Measurements from ENCODE around the gene DDB1. TPM values are rescaled to one million over a fixed set of nuclear protein-coding genes. Genes with fewer than 3 reads are reported as not detected.
A peak's percentile ranks its signal among the peaks of the same experiment; 100 is the strongest.

Gene DDB1
- total RNA-seq, 2 experiments from 2014 or later = 140 to 147 TPM

DNA sequence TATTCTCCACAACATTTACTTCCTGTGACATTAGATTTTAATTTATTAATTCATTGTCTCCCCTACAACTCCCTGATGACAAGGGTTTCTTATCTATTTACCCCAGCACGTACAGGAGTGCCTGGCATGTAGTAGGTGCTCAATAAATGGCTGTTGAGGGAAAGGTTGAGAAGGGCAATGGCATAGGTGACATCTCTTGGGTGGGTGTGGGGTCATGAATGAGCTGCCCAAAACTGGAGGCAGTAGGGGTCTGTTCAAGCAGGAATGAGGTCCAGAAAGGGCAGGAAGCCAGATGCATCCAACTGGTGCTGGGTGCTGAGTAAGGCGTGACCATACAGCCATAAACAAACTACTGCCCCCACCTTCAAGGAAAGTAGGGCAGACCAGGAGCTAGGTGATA is 40.5 kb downstream of the DDB1 start:
- peaks cover 0 to 5% of the 10 kb centered on the region in 2 experiments for H3K9me3 ChIP-seq (ENCODE audit: control insufficient read depth in 1 of 2, insufficient read depth in 1 of 2, low read length in 2 of 2)
- ChIA-PET CTCF (no interaction called here), POLR2A (no interaction called here)
- peaks cover 16 to 18% of the 10 kb centered on the region in 2 experiments for H3K27me3 ChIP-seq (ENCODE audit: control insufficient read depth in 1 of 2, insufficient read depth in 2 of 2, low read length in 2 of 2)
- H3K36me3 ChIP-seq (ENCODE audit: insufficient read depth, low read length) = no peaks in the 10 kb centered on the region
- intact Hi-C loops (cut with DNase I, micrococcal nuclease) = no loop called here
- DNase-seq = no peak
- H3K9me3 Mint-ChIP-seq = no peaks in the 10 kb centered on the region
- H3K4me1 ChIP-seq (ENCODE audit: insufficient read depth, low read length) = peaks cover 20% of the 10 kb centered on the region
- TF ChIP-seq, protein P1, sequence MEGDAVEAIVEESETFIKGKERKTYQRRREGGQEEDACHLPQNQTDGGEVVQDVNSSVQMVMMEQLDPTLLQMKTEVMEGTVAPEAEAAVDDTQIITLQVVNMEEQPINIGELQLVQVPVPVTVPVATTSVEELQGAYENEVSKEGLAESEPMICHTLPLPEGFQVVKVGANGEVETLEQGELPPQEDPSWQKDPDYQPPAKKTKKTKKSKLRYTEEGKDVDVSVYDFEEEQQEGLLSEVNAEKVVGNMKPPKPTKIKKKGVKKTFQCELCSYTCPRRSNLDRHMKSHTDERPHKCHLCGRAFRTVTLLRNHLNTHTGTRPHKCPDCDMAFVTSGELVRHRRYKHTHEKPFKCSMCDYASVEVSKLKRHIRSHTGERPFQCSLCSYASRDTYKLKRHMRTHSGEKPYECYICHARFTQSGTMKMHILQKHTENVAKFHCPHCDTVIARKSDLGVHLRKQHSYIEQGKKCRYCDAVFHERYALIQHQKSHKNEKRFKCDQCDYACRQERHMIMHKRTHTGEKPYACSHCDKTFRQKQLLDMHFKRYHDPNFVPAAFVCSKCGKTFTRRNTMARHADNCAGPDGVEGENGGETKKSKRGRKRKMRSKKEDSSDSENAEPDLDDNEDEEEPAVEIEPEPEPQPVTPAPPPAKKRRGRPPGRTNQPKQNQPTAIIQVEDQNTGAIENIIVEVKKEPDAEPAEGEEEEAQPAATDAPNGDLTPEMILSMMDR (IDR thresholded peaks at IDR 0.05) = no peak
- H3K4me3 Mint-ChIP-seq = peak overlapping the region; percentile 40
- ATAC-seq (ENCODE audit: poor library complexity) = no peak
- peaks cover 27% of the 10 kb centered on the region for H3K27me3 Mint-ChIP-seq
- no peak overlapping the region for H3K4me3 ChIP-seq (ENCODE audit: low read length)
- H3K4me1 Mint-ChIP-seq (ENCODE audit: low read depth) = peaks cover 18% of the 10 kb centered on the region
- peaks cover 5% of the 10 kb centered on the region for H3K36me3 Mint-ChIP-seq (ENCODE audit: low read depth)
- no peak overlapping the region for H3K27ac Mint-ChIP-seq
- no peak overlapping the region for H3K27ac ChIP-seq (ENCODE audit: low read depth in 1 of 2, low read length in 2 of 2)

DNA sequence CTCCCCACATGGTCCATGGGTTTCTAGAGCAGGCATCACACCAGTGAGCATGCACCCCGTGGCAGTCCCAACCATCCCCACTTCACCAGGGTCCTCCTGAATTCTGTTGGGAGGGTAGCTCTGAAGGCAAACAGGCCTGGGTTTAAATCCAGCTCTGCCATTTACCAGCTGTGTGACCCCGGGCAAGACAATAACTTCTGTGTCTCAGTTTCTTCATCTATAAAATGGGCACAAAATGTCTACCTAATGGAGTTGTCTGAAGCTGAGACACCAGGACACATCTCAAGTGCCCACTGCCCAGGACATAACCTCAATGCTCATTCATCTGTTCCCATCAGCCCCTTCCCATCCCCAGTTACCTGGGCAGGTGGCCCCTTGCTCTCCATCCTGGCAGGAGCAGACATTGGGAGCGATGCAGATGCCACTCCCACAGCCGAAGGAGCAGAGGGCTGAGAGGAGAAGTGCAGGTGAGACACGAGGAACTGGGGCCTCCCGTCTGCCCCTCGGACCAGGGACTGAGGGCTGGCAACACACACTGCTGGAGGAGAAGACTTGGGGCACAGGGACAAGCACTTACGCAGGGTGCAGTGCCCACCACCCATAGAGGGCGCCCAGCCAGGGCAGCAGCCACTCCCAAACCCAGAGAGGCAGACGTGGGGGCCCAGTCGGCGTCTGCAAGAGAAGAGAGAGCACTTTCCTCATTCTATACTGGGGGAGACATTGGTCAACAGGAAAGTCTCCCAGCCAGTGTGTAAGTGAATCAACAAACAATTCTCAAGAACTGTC is 41.8 kb downstream of the DDB1 start:
- Histone ChIP-seq H3K4me1 (ENCODE audit: insufficient read depth, low read length) (peaks cover 20% of the 10 kb centered on the region), H3K27me3 (ENCODE audit: control insufficient read depth in 1 of 2, insufficient read depth in 2 of 2, low read length in 2 of 2) (peaks cover 16 to 18% of the 10 kb centered on the region in 2 experiments), H3K9me3 (ENCODE audit: control insufficient read depth in 1 of 2, insufficient read depth in 1 of 2, low read length in 2 of 2) (peaks cover 0 to 5% of the 10 kb centered on the region in 2 experiments), H3K36me3 (ENCODE audit: insufficient read depth, low read length) (no peaks in the 10 kb centered on the region), H3K4me3 (ENCODE audit: low read length) (no peak overlapping the region), H3K27ac (ENCODE audit: low read depth in 1 of 2, low read length in 2 of 2) (no peak overlapping the region)
- intact Hi-C loops (cut with DNase I, micrococcal nuclease) = no loop called here
- H3K4me3 Mint-ChIP-seq = no peak overlapping the region
- H3K36me3 Mint-ChIP-seq (ENCODE audit: low read depth) = no peaks in the 10 kb centered on the region
- POLR2A ChIA-PET = no interaction called here
- no peaks in the 10 kb centered on the region for H3K9me3 Mint-ChIP-seq
- H3K27ac Mint-ChIP-seq = no peak overlapping the region
- H3K27me3 Mint-ChIP-seq = peaks cover 22% of the 10 kb centered on the region
- CTCF ChIA-PET = interaction anchor here (0.6 kb wide), 1 partner anchor 21 kb away, joined by 3 read pairs; no protein-coding TSS in a partner anchor
- DNase-seq = no peak
- ATAC-seq (ENCODE audit: poor library complexity) = no peak
- TF ChIP-seq, protein P1 (IDR thresholded peaks at IDR 0.05) = no peak
- H3K4me1 Mint-ChIP-seq (ENCODE audit: low read depth) = peaks cover 11% of the 10 kb centered on the region

DNA sequence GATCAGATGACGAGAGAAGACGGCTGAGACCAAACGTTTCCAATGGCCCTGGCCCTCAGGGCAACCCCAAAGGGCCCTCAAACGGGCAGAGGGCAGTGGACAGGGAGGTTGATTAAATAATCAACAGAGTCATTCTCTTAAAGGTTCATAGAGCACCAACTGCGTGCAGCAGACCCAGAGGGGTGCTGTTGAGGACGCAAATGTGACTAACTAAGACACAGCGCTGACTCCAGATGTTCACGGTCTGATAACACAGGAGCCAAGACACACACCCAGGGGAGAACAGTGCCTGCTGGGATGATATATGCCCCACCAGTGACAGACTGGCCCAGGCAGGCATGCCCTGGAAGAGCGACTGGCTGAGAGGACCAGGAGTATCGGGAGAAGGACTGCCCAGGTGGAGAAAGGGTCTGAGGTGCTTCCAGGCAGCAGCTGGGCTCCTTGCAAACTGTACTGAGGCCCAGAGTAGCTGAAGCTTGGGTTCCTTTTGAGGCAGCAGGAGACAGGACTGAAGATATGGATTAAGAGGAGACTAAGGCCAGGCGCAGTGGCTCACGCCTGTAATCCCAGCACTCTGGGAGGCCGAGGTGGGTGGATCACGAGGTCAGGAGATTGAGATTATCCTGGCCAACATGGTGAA is 45.4 kb downstream of the DDB1 start:
- CTCF ChIA-PET = no interaction called here
- ATAC-seq (ENCODE audit: poor library complexity) = no peak
- no peak overlapping the region for H3K4me3 Mint-ChIP-seq
- POLR2A ChIA-PET = no interaction called here
- no peaks in the 10 kb centered on the region for H3K4me1 ChIP-seq (ENCODE audit: insufficient read depth, low read length)
- intact Hi-C loops (cut with DNase I, micrococcal nuclease) = no loop called here
- peaks cover 8% of the 10 kb centered on the region for H3K27me3 Mint-ChIP-seq
- H3K36me3 Mint-ChIP-seq (ENCODE audit: low read depth) = no peaks in the 10 kb centered on the region
- H3K9me3 Mint-ChIP-seq = no peaks in the 10 kb centered on the region
- peaks cover 0 to 6% of the 10 kb centered on the region in 2 experiments for H3K27me3 ChIP-seq (ENCODE audit: control insufficient read depth in 1 of 2, insufficient read depth in 2 of 2, low read length in 2 of 2)
- DNase-seq = no peak
- H3K27ac Mint-ChIP-seq = no peak overlapping the region
- no peaks in the 10 kb centered on the region for H3K36me3 ChIP-seq (ENCODE audit: insufficient read depth, low read length)
- TF ChIP-seq, protein P1 (IDR thresholded peaks at IDR 0.05) = no peak
- H3K4me1 Mint-ChIP-seq (ENCODE audit: low read depth) = no peaks in the 10 kb centered on the region
- no peak overlapping the region for H3K4me3 ChIP-seq (ENCODE audit: low read length)
- no peaks in the 10 kb centered on the region for H3K9me3 ChIP-seq (ENCODE audit: control insufficient read depth in 1 of 2, insufficient read depth in 1 of 2, low read length in 2 of 2)
- H3K27ac ChIP-seq (ENCODE audit: low read depth in 1 of 2, low read length in 2 of 2) = no peak overlapping the region

All from CD4-positive, alpha-beta T cell (primary cell).